ENCODE measurements around the gene ZNF70.

DNA sequence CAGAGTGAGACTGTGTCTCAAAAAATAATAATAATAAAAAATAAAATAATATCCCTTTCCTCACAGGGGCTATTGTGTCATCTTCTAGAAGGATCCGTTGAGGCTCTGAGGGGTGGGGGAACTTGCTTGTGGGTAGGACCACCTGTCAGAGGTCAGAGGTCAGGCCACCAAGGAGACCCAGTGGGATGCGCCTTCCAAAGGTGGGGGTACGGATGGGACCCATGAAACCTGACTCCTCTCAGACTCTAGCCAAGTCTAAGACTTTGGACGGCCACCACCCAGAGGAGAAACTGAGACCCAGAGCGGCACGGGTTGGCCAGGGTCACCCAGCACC, 21.4 kb upstream of the ZNF70 start:
- TF ChIP-seq, protein P1, sequence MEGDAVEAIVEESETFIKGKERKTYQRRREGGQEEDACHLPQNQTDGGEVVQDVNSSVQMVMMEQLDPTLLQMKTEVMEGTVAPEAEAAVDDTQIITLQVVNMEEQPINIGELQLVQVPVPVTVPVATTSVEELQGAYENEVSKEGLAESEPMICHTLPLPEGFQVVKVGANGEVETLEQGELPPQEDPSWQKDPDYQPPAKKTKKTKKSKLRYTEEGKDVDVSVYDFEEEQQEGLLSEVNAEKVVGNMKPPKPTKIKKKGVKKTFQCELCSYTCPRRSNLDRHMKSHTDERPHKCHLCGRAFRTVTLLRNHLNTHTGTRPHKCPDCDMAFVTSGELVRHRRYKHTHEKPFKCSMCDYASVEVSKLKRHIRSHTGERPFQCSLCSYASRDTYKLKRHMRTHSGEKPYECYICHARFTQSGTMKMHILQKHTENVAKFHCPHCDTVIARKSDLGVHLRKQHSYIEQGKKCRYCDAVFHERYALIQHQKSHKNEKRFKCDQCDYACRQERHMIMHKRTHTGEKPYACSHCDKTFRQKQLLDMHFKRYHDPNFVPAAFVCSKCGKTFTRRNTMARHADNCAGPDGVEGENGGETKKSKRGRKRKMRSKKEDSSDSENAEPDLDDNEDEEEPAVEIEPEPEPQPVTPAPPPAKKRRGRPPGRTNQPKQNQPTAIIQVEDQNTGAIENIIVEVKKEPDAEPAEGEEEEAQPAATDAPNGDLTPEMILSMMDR (IDR thresholded peaks at IDR 0.05) = no peak
- TF ChIP-seq POLR2AphosphoS5 (IDR thresholded peaks at IDR 0.05; ENCODE audit: low read depth, low read length) = no peak
